ENCODE results near the gene ALLC.

Gene ALLC

DNA sequence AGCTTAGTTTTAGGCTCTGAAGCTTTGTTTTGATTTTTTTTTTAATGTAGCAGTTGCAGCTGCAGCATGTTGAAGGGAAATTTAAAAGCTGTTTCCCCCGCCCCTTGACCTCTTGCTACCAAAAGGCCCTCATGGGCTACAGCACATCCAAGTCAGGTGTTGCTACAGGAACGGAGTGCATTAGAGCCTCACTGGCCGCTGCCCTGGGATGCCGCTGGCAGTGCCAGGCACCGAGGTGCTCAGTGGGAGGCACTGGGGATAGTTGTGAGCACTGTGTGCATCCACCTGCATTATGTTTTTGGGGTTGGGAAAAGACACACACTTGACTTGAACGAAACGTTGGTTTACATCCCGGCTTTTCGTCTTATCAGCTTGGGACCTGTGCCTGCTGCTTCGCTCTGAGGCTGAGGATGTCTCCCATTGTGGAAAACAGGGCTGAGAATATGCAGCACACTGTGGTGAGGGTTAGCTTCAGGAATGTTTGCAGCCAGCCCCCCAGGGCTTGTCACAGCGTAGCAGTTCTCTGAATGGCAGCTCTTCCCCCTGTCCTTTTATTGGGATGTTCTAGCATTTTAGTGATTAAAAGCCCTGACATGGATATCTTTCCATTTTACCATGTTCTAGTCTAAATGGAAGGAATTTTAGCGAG lies 69.5 kb downstream of the ALLC start:
- no peak for DNase-seq

DNA sequence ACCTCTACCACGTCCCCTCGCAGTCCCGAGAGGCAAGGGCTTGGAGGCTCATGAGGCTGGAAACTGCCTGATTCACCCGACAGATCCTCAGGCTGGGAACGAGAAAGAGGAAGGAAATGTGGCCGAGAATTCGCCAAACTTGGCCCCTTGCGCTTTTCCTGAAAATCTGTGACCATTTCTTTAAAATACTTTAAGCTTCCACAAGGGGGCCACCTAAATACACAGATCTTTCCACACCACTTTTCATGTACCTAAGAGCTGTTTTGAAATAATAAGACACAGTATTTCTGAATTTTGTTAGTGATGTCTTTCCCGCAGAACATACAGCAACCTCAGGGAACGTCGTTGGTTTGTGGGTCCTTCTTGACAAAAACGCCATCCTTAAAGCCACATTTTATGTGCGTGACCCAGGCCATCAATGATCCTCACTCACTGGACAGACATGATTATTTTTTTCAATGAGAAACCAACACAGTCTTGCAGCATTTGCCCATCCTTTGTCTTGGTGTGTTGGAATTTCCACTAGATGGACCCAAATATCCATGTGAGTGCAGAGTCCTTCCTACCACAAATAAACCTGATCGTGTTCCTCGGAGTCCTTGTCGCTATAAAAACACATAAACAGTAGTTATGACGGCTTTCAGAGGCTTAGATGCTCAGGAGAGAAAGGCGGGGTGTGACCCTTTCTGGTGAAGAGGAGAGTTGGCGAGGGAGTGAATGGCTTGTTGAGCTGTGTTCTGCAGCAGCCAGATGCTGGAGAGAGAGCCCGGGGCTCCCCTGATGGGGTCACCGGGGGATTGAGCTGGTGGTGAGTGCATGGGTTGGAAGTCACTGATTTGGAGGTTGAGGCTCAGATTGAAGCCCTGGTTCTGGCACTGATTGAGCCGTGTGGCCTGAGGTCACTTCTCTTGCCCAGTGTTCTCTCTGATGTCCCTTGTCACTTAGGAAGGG lies 70.4 kb downstream of the ALLC start:
- DNase-seq = no peak

DNA sequence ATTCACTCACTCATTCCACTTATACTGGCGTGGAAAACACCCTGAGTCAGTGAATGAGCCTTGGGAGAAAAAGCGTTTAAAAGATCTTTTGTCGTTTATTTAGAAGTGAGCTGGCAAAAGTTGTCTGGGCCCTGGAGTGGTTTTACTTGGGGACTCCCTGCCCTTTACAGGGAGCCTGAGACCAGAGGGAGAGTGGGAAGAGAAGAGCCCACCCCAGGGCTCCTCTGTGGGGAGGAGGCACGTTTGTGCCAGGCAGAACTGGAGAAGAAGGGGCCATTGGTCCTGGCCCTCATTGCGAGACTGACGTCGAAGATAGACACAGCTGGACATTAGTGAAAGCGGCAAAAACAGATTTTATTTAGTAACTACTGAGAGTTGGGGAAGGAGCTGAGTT lies 71.1 kb downstream of the ALLC start:
- DNase-seq = no peak

DNA sequence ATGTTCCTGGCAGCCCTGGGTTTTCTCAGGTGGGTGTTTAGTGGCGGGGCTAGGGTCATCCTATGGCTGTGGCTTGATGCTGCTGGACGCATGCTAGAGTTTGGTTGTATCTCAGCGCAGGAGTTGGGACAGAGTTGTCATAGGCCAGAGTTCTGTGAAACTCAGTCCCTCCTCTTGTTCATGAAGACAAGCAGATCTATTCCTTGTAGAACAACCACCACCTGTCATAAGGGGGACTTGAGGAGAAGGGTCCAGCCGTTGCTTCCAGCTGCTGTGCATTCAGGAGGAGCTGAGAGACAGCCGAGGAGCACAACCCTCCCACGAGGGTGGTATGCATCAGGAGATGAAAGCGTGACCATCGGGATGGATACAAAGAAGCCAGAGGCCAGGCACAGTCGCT lies 71.8 kb downstream of the ALLC start:
- DNase-seq = no peak

DNA sequence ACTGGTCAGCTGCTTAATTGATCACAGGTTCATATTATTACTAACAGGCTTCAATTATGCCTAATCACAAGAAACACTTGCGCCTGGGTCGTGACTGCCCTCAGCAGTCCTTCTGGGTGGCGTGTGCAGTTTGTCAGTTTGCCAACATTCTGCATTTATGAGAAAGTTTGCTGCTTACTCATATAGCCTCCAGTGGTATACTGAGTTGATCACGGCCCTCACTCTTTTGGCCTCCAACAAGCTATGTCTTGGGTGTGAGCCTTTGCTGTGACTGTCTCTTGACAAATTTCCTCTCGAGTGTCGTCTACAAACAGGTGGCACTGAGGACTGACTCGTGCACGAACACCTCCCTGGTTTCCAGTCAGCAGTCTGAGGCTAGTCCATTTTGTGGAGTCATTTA lies 72.6 kb downstream of the ALLC start:
- DNase-seq = no peak

DNA sequence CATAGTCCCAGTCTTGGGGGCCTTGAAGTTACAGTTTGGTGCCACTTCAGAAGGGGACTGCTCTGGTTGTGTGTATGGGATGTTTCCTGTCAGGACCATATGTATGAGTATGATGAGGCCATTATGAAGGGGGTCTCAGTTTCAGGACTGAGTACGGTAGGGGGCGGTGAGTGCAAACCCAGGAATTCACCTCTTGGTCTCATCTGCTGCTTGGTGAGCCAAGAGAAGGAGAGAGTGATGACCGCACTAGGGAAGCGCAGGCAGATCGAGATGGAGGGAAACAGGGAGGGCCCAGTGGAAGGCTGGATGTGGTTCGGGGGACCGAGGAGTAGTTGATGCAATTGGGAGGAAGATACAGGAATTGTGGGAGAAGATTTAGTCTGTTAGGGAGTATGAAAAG lies 73.8 kb downstream of the ALLC start:
- no peak for DNase-seq

DNA sequence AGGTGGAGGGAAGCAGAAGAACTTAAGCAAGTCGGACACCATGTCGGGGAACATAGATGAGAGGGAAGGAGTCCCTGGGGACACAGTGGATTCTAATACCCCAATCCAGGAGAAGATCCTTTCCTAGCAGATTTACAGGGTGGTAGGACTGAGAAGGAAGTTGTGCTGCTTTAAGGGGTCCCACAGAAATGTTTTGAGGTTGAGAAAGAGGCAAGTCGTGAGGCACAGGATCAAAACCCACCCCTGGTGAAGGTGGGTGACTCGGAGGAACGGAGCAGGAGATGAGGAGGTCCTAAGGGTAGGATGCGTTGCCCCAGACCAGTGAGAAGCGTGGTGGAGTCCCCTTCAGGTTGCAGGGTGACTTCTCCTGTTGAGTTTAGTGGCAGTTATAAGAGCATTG lies 78.1 kb downstream of the ALLC start:
- no peak for DNase-seq

DNA sequence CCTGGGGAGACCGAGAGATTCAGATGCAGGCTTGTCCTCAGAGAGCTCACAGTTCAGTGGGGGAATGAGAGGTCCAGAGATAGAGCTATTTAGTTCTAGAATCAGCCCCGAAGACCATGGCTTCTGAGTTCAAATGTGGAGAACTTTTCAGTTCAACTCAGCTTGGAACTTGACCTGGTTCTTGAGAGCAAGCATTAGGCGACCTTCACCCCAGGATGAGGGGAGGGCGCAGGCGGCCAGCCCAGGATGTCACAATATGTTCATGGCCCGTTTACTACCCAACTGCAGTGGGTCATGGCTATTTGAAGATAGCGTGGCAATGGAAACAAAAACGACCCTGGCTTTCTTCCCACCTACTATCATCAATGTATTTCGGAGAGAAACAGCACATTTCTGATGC lies 79.1 kb downstream of the ALLC start:
- DNase-seq = no peak

DNA sequence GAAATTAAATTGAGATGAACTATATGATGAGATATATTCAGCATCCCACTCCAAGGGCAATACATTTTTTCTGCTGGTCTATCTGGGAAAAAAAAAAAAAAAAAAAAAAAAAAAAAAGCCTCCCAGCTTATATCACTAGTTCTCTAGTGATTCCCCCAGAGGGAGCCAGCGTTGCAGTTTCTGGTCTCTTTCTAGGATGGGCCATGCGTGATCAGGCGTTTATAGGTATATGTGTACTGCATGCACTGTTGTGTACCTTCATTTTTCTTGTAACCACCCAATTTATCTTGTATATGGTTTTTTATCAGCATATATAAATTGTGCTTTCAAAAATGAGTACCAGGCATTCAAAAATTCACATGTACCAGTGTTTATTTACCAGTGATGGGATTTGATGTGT lies 80.5 kb downstream of the ALLC start:
- no peak for DNase-seq

DNA sequence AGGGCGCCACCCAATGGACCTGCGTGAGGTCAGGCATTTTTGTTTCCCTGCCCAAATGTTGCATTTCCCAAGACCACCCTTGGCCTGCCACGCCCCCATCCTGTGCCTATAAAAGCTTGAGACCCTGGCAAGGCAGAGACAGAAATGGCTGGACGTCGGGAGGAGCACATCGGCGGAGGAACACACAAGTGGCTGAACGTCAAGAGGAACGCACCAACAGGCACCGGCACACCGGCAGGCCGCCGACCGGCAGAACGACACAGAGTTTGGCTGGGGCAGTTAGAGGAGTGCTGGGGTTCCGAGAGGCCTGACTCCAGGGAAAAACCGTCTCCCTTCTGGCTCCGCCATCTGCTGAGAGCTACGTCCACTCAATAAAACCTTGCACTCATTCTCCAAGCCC lies 81.3 kb downstream of the ALLC start:
- no peak for DNase-seq

DNA sequence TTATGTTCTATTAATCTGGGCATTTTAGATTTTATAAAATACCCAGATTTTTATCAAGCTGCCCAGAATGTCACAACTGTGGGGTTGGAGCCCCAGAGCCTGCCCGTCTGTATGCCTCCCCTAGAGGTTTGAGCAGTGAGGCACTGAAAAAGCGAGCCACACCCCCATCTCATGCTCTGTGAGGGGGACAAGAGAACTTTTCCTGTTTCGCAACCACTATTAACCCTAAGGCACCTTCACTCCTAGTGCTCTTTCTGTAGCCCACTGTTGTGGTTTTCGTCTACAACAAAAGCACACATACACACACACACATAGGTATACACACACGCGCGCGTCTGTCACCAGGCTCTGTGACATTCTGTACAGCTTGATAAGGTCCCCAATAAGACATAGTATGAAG lies 83.4 kb downstream of the ALLC start:
- DNase-seq = no peak

DNA sequence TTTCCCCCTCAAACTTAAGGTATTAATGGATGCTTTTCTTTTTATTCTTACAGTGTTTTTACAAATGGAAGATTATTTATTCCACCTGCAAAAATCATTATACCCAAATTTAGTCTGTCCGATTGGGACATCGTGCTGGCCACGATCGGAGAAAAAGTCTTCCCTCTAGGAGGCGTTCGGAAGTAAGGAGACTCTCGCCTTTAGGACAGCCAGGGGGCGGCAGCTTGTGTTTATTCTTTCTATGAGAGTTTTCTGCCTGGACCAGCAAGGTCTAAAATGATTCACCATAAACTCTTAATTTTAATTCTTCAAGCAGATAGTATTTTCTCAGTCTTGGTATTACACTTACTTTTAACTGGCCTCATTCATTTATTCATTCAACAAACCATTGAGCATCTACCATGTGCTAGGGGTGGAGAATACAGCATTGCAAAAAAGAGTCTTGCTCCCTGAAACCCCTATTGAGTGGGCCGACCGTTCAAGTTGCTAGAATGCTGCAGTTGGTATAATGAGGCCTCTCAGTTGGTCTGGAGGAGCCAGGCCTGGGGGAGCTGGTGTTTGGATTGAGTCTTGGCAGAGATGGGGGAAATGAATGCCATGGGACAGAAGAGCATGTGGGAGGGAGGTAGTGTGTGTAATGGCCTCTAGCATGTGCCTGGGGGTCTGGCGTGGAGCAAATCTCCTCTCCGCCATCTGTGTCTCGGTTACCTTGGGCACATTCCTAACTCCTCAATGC lies 84.0 kb downstream of the ALLC start:
- no peak for DNase-seq

DNA sequence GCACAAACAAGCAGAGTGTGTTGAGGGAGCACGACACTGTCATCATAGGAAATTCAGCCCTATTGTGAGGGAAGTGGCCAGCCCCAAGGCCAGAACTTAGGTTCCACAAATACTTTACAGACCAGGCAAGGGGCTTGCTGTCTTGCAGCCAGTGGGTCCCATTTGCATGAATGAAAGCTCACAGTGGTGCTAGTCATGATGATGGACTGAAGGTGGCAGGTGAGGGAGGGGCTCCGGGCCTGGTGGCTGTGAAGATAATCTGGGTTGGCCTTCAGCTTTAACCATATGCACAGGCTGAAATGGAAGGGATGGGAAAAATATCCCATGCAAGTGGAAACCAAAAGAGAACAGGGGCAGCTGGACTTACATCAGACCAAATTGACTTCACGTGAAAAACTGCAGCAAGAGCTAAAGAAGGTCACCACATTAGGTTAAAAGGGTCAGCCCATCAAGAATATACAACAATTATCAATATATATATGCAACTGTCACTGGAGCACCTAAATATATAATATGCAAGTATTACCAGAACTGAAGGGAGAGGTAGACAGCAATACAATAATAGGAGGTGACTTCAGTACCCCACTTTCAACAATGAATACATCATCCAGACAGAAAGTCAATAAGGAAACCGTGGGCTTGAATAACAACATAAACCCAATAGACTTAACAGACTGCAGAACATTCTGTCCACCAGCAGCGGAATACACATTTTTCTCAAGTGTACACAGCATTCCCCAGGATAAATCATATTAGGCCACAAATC lies 84.9 kb downstream of the ALLC start:
- DNase-seq = no peak

DNA sequence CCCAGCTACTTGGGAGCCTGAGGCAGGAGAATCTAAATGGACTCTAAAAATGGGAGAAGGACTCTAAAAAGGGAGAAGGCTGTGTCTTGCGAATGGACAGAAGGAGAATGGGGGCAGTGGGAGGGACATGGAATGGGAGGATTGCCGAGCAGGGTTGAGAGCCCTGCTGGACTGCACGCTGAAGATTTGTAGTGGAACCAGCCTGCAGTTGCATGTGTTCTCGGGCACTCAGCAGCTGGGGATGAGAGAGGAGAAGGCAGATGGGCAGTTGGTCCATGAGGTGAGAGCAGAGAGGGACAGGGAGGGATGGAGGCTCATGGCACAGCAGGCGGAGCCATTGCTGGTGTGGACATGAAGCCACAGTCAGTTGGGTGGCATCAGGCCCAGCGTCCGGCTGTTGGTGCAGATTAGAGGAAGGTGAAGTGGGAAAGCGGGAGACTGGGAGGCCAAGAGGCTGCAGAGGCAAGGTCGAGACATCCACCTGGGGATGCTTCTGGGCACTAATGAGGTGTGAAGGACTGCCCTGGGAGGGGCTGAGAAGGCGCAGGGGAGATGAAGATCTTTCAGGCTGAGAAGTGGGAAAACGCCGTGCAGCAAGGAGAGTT lies 86.1 kb downstream of the ALLC start:
- no peak for DNase-seq

DNA sequence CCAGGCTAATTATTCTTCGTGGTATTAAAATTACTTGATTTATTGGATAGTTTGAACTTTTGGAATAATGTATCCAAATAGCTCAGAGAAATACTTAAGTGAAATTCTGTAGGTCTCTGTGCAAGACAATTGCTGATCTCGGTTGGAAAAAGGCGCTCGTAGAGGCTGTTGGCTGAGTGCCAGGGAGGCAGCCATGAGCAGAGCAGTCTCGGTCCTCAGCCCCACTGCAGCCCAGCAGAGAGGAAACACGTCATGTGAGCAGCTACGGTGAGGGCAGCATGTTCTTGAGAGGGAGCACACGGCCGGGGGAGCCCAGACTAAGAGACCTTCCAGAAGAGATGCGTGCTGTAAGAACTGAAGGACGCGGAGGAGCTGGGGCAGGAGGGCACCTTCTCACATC lies 87.9 kb downstream of the ALLC start:
- DNase-seq = no peak

DNA sequence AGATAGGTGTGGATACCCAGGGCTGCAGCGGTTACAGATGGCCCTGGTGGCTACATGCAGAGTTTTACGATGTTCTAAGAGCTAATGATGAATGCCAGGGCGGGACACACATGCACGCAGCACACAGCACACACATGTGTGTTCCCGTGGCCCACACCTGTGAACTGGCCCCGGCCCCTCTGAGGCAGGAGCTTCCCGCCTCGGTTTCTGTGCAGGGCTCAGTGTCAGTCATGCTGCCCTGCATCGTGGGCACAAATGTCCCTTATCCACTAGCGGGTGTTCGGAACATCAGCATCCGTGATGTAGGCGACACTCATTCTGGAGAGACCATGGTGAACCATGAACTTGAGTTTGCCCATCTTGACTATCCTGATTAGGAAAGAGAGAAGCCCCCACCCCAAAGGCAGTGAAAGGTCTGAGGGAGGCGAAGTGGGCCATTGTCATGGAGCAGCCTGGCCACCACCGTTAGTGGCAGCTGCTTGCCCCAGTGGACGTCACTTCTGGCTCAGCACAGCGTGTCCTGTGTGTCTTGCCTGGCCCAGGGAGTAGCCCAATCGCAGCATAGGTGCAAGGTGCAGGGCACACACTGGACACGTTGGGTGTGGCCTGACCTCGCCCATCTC lies 89.1 kb downstream of the ALLC start:
- no peak for DNase-seq

DNA sequence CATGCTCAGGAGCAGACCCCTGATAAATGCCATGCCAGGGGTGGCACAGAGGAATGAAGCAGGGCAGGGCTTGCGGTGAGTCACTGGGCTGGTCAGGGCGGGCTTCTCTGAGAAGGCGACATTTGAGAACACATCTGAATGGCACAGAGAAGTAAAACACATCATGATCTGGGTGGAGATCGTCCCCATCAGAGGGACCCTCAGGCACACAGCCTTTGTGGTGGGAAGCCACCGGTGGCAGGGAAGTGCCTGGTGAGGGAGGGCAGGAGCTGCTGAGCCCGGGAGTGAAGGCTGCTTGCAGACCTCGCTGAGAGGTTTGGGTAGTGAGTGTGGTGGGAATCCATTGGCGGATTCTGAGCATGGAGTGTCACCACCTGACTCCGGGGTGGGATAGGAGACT lies 89.8 kb downstream of the ALLC start:
- no peak for DNase-seq

DNA sequence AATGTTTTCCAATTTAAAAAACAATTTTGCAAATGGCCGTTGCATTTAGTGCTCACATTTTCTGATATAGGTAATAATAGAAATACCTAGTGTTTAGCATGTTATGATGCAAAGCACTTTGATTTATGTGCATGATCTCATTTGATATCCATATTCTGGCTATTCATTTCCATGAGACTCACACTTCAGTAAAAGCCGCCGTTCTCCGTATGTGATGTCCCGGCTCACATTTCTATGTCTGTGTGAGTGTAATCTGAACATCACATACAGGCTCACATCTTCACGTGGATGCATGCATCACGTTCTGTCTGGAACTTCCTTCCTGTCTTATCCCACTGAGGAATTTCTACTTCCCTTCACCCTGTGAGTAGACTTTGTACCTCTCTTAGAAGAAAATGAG lies 91.2 kb downstream of the ALLC start:
- DNase-seq = no peak

DNA sequence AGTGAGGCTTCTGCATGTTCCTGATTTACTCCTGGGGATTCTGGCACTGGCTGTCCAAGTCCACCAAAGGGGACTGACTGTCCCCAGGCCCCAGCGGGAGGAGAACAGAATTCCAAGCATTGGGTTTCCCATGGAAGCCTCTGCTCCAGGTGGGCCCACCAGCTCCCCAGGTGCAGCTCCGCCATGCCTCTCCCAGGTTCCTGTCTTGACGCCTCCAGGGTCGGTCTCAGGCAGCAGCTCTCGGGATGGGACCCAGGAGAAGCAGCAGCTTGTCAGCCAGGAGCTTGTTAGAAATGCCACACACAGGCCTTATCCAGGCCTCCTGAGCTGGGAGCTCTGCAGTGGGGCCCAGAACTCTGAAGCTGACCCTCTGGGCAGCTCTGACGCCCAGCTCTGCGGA lies 93.3 kb downstream of the ALLC start:
- DNase-seq = no peak

DNA sequence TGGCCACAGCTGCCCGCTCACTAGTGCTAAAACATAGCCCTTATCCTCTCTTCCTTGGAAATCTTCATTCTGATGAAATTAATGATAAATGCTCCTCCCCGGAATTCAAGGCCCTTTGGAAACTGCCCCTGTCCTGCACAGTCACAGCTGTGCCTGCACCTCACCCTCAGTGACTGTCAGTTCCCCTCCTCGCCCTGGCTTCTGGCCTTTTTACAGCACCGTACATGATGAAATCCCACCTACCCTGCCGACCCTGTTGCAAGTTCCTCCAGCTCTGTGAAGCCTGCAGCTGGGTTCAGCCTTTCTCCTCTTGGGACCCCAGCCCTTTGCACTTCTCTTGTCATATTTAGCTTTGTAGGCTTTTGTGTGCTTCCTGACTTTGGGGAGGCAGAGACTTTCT lies 93.8 kb downstream of the ALLC start:
- DNase-seq = no peak

Measured in CD4-positive, alpha-beta T cell treated with Interleukin-15 for 1 hour (primary cell).